Measurements from ENCODE around the gene CLEC4G. TPM values are rescaled to one million over a fixed set of nuclear protein-coding genes. Genes with fewer than 3 reads are reported as not detected.
A peak's percentile ranks its signal among the peaks of the same experiment; 100 is the strongest.

CLEC4G gene
- total RNA-seq, 1 experiment from 2014 or later: not detected

DNA sequence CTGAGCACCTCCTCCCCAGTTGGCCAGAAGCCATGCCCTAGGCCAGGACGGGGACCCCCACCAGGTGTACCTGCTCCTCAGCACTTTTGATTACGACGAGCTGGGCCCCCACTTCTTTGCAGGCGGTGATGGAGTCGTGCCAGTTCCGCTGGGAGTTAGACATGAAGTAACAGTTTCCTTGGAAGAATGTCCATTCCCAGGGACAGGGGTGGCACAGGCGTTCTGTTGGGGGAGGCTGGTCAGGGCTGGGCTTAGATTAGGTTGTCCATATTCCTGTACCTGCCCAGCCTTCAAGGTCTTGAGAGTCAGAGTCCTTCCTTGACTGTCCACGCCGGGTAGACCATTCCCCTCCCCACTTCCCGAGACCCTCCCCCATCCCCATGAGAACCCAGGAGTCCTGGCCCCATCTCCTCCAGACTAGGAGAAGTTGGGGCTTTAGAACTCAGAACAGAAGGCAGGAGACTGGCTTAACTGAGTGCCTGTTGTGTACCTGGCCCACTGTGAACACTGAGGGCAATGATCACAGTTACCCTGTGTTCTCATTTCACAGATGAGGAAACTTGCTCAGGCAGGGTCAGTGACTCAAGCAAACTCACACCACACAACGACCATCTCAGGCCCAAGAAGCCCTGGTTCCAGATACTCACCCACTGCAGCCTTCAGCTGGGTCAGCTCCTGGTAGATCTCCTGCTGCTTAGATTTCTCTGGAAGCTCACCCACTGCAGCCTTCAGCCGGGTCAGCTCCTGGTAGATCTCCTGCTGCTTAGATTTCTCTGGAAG is 13.2 kb upstream of the CLEC4G start:
- no peak for TF ChIP-seq EZH2 (IDR thresholded peaks at IDR 0.05; ENCODE audit: low read depth)
- TF ChIP-seq, protein P1, sequence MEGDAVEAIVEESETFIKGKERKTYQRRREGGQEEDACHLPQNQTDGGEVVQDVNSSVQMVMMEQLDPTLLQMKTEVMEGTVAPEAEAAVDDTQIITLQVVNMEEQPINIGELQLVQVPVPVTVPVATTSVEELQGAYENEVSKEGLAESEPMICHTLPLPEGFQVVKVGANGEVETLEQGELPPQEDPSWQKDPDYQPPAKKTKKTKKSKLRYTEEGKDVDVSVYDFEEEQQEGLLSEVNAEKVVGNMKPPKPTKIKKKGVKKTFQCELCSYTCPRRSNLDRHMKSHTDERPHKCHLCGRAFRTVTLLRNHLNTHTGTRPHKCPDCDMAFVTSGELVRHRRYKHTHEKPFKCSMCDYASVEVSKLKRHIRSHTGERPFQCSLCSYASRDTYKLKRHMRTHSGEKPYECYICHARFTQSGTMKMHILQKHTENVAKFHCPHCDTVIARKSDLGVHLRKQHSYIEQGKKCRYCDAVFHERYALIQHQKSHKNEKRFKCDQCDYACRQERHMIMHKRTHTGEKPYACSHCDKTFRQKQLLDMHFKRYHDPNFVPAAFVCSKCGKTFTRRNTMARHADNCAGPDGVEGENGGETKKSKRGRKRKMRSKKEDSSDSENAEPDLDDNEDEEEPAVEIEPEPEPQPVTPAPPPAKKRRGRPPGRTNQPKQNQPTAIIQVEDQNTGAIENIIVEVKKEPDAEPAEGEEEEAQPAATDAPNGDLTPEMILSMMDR (conservative IDR thresholded peaks at IDR 0.05): no peak
- peaks cover 39% of the 10 kb centered on the region for H3K27me3 ChIP-seq (ENCODE audit: insufficient read depth, low read depth)
- no peaks in the 10 kb centered on the region for H3K9me3 ChIP-seq (ENCODE audit: insufficient read depth, low read depth)
- H3F3A ChIP-seq (ENCODE audit: insufficient read depth, low read depth): peaks cover 3% of the 10 kb centered on the region; the same call in 1 of the 2 replicates
- H3K4me1 ChIP-seq (replicated peaks; ENCODE audit: insufficient read depth): 0 out of 2 replicates have a peak, but pooled peaks cover 5% of the 10 kb centered on the region
- no peaks in the 10 kb centered on the region for H4K20me1 ChIP-seq (ENCODE audit: insufficient read depth)
- H3K4me3 ChIP-seq: no peak overlapping the region
- ChIA-PET POLR2A (ENCODE audit: unreplicated experiment) (no interaction called here), CTCF (no interaction called here)
- peak in 1 of 2 experiments; percentile 16 for DNase-seq
- no TSS peak for BruUV-seq (replicated peaks)
- no peaks in the 10 kb centered on the region for H3K36me3 ChIP-seq (ENCODE audit: low read depth)
- no peaks in the 10 kb centered on the region for H3K9me2 ChIP-seq (ENCODE audit: insufficient read depth)
- H3K4me2 ChIP-seq: no peak overlapping the region
- H3K79me2 ChIP-seq (ENCODE audit: low read depth): no peaks in the 10 kb centered on the region
- intact Hi-C loops (cut with micrococcal nuclease; ENCODE audit: unreplicated experiment): loop anchor here (5.0 kb wide), 1 partner anchor 52 kb away; no protein-coding TSS in a partner anchor
- H2AFZ ChIP-seq: no peak overlapping the region
- no peak overlapping the region for H3K27ac ChIP-seq

DNA sequence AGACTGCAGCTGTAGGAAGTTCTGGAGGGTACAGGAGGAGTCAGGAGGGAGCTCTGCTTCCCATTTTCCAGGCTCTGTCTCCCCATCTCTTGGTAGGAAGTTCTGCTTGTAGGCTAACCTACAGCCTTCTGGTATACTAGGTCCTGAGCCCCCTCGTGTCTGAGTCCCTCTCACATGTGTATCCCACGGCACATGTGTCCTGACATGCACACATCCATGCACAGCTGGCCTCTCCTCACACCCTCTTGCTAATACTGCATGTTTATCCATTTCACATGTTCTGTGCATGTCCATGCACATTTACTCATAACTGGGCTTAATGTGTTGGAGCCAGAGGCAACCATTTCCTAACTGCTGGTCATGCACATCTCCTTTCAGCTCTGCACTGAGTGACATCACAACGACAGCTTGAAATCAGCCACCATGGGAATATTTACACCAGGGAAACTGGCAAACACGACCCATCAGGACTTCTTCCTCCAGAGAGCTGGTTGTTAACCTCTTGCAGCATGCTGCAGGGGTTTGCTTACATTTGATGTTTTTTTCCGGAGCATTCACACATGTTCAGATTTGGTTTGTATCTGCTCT is 12.4 kb upstream of the CLEC4G start:
- no peaks in the 10 kb centered on the region for H3K36me3 ChIP-seq (ENCODE audit: low read depth)
- H3K27me3 ChIP-seq (ENCODE audit: insufficient read depth, low read depth): peaks cover 47% of the 10 kb centered on the region
- H3K27ac ChIP-seq: no peak overlapping the region
- H3K4me2 ChIP-seq: no peak overlapping the region
- TF ChIP-seq EZH2 (IDR thresholded peaks at IDR 0.05; ENCODE audit: low read depth): no peak
- TF ChIP-seq, protein P1 (conservative IDR thresholded peaks at IDR 0.05): no peak
- no peak overlapping the region for H2AFZ ChIP-seq
- DNase-seq: peak in 1 of 2 experiments; percentile 11
- H3K79me2 ChIP-seq (ENCODE audit: low read depth): no peaks in the 10 kb centered on the region
- no peaks in the 10 kb centered on the region for H3K9me3 ChIP-seq (ENCODE audit: insufficient read depth, low read depth)
- H4K20me1 ChIP-seq (ENCODE audit: insufficient read depth): no peaks in the 10 kb centered on the region
- H3K4me3 ChIP-seq: no peak overlapping the region
- ChIA-PET POLR2A (ENCODE audit: unreplicated experiment) (no interaction called here), CTCF (no interaction called here)
- H3K4me1 ChIP-seq (replicated peaks; ENCODE audit: insufficient read depth): 0 out of 2 replicates have a peak, but pooled peaks cover 5% of the 10 kb centered on the region
- H3F3A ChIP-seq (ENCODE audit: insufficient read depth, low read depth): peaks cover 3% of the 10 kb centered on the region; the same call in 1 of the 2 replicates
- no peaks in the 10 kb centered on the region for H3K9me2 ChIP-seq (ENCODE audit: insufficient read depth)
- intact Hi-C loops (cut with micrococcal nuclease; ENCODE audit: unreplicated experiment): no loop called here
- no TSS peak for BruUV-seq (replicated peaks)

DNA sequence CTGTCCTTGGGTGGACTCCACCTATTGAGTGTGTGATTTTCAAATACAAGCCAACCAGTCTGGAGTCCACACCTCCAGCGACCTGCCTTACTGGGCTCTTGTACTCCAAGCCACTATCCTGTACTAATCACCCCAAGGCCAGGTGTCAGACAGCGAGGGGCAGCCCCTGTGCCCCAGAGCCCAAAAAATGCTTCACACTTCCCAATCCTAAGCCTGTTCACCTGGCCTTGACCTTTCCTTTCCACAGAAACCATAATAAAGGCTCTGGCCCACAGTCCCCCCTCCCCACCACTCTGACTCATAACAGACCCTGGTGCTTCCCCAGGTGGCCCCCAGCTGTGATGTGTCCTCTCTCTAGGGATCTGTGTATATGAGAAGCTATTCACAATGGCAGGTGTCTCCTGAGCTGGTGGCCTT is 11.5 kb upstream of the CLEC4G start:
- H3K36me3 ChIP-seq (ENCODE audit: low read depth): no peaks in the 10 kb centered on the region
- POLR2A ChIA-PET (ENCODE audit: unreplicated experiment): no interaction called here
- H3K27ac ChIP-seq: no peak overlapping the region
- H3K9me2 ChIP-seq (ENCODE audit: insufficient read depth): no peaks in the 10 kb centered on the region
- H3K4me3 ChIP-seq: no peak overlapping the region
- intact Hi-C loops (cut with micrococcal nuclease; ENCODE audit: unreplicated experiment): no loop called here
- 0 out of 2 replicates have a peak, but pooled peaks cover 3% of the 10 kb centered on the region for H3F3A ChIP-seq (ENCODE audit: insufficient read depth, low read depth)
- H2AFZ ChIP-seq: no peak overlapping the region
- CTCF ChIA-PET: interaction anchor here (1.0 kb wide), 1 partner anchor 30 kb away, joined by 3 read pairs; no protein-coding TSS in a partner anchor
- BruUV-seq (replicated peaks): no TSS peak
- H3K27me3 ChIP-seq (ENCODE audit: insufficient read depth, low read depth): peaks cover 54% of the 10 kb centered on the region
- H3K4me2 ChIP-seq: no peak overlapping the region
- TF ChIP-seq EZH2 (IDR thresholded peaks at IDR 0.05; ENCODE audit: low read depth): no peak
- TF ChIP-seq, protein P1 (conservative IDR thresholded peaks at IDR 0.05): no peak
- 0 out of 2 replicates have a peak, but pooled peaks cover 2% of the 10 kb centered on the region for H3K4me1 ChIP-seq (replicated peaks; ENCODE audit: insufficient read depth)
- no peaks in the 10 kb centered on the region for H3K9me3 ChIP-seq (ENCODE audit: insufficient read depth, low read depth)
- no peak for DNase-seq
- no peaks in the 10 kb centered on the region for H3K79me2 ChIP-seq (ENCODE audit: low read depth)
- no peaks in the 10 kb centered on the region for H4K20me1 ChIP-seq (ENCODE audit: insufficient read depth)
